DOHH2 (cell line): Measurements from ENCODE around the gene POLR1C.

ENCODE experiments used
- CTCF ChIP-seq: fragments of 200-600 bp; sonication (generic); IDR thresholded peaks from one replicate; pipeline ENCODE4 v1.5.1; 2014; ENCODE audit warnings: antibody characterized with exemption, mild to moderate bottlenecking, low read depth, low read length; ENCODE audit not compliant: poor library complexity, severe bottlenecking
- EZH2phosphoT487 ChIP-seq: fragments of 200-600 bp; sonication (generic); IDR thresholded peaks from 2 replicates; pipeline ENCODE4 v1.6.1; 2017; ENCODE audit warnings: borderline replicate concordance, mild to moderate bottlenecking, antibody characterized with exemption, low read length, moderate library complexity, mixed read lengths

- TF ChIP-seq CTCF (no peak), EZH2phosphoT487 (no peak)
Observed at GRCh38 chr6:43570876-43571441, 54.1 kb downstream of the POLR1C start.
